C4-2B (cell line): Measurements from ENCODE around the gene GRIP2.

Experiments used
- ZFX ChIP-seq: fragments of 450-650 bp; IDR thresholded peaks from 2 replicates; pipeline ENCODE4 v1.6.1; 2017
- TF ChIP-seq, protein P1 (sequence below): fragments of 450-650 bp; conservative IDR thresholded peaks from 2 replicates; pipeline ENCODE4 v1.5.1; 2017; ENCODE audit warnings: mild to moderate bottlenecking

DNA sequence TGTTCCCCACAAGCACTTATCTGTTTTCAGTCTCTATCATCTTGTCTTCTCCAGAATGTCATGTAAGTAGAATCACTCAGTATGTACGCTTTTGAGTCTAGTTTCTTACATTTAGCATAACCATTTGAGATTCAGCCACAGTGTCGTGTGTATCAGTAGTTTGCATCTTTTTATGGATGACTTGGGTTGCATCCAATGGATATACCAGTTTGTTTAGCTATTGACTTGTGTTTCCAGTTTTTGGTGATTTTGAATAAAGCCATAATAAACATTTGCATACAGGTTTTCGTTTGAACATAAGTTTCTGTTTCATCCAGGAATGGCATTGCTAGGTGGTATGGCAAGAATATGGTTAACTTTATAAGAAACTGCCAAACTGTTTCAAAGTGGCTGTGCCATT is 12.1 kb downstream of the GRIP2 start:
- TF ChIP-seq, protein P1, sequence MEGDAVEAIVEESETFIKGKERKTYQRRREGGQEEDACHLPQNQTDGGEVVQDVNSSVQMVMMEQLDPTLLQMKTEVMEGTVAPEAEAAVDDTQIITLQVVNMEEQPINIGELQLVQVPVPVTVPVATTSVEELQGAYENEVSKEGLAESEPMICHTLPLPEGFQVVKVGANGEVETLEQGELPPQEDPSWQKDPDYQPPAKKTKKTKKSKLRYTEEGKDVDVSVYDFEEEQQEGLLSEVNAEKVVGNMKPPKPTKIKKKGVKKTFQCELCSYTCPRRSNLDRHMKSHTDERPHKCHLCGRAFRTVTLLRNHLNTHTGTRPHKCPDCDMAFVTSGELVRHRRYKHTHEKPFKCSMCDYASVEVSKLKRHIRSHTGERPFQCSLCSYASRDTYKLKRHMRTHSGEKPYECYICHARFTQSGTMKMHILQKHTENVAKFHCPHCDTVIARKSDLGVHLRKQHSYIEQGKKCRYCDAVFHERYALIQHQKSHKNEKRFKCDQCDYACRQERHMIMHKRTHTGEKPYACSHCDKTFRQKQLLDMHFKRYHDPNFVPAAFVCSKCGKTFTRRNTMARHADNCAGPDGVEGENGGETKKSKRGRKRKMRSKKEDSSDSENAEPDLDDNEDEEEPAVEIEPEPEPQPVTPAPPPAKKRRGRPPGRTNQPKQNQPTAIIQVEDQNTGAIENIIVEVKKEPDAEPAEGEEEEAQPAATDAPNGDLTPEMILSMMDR = no peak
- TF ChIP-seq ZFX = no peak
